IPS-20b (cell line): ENCODE results near the gene CLDN9.
A peak's percentile ranks its signal among the peaks of the same experiment; 100 is the strongest.

Experiments
- H3K27ac ChIP-seq: one replicate; pipeline ENCODE4 v1.5.1; 2013; ENCODE audit warnings: low read length
- H3K27me3 ChIP-seq: 2 replicates; pipeline ENCODE4 v1.6.1; 2013; ENCODE audit warnings: mild to moderate bottlenecking, low read length, inconsistent platforms; ENCODE audit not compliant: insufficient read depth
- H3K36me3 ChIP-seq: 2 replicates; pipeline ENCODE4 v1.6.1; 2013; ENCODE audit warnings: low read depth, mild to moderate bottlenecking, inconsistent platforms, low read length, moderate library complexity; ENCODE audit not compliant: insufficient read depth
- H3K4me1 ChIP-seq: 2 replicates; pipeline ENCODE4 v1.6.1; 2013; ENCODE audit warnings: mild to moderate bottlenecking, control low read depth, inconsistent platforms, low read length, moderate library complexity; ENCODE audit not compliant: insufficient read depth
- H3K4me3 ChIP-seq: 2 replicates; pipeline ENCODE4 v1.5.1; 2013; ENCODE audit warnings: mild to moderate bottlenecking, low read length, inconsistent platforms
- H3K9ac ChIP-seq: 2 replicates; pipeline ENCODE4 v1.6.1; 2013; ENCODE audit warnings: low read depth, mild to moderate bottlenecking, inconsistent platforms, low read length, moderate library complexity
- H3K9me3 ChIP-seq: 2 replicates; pipeline ENCODE4 v1.6.1; 2013; ENCODE audit warnings: mild to moderate bottlenecking, low read depth, low read length, inconsistent platforms; ENCODE audit not compliant: insufficient read depth

CLDN9 gene

DNA sequence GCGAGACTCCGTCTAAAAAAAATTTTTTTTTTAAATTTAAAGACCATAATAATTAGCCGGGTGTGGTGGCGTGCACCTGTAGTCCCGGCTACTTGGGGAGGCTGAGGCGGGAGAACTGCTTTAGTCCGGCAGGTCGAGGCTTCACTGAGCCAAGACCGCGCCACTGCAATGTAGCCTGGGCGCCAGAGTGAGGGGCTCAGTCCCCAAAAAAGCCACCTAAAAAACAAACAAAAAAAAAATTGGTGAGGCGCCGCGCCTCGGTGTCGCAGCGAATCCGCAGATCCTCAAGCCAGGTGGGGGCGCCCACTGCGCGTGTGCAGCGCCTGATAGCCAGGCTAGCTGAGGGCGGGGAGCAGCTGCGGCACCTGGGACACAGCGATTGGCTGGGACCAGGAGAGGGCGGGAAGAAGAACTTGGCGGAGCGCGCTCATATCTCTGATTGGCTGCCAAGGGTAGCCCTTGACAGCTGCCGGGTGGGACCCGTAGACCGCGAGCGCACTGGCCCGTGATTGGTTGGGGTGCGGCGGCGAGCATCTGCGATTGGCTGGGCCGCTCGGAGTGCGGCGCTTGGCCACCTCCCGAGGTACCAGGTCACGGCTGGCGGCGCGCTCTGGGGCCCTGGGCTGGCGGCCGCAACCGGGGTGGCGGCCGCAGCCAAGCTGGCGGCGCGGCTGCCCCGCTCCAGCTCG lies 9.0 kb upstream of the CLDN9 start:
- Histone ChIP-seq H3K36me3 (no peaks in the 10 kb centered on the region), H3K27ac (no peak overlapping the region), H3K9ac (no peak overlapping the region), H3K4me3 (no peak overlapping the region), H3K27me3 (peaks cover 15% of the 10 kb centered on the region; the same call in 1 of the 2 replicates), H3K4me1 (peaks cover 23% of the 10 kb centered on the region), H3K9me3 (no peaks in the 10 kb centered on the region)

DNA sequence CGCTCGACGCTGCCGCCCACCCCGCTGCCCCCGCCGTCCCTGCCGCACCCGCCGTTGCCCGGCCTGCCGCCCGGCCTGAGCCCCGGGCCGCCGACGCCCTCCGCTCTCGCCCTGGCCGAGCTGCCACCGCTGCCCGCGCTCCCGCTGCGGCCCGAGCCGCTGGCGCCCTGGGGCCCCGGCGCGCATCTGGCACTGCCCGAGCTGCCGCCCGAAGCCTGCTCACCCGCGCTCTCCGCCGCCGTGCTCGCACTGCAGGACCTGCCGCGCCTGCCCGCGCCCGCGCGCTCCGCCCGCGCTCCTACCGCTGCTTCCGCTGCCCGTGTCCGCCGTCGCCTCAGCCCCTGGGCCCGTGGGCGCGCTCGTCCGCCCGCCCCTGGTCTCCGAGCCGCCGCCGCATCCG lies 8.4 kb upstream of the CLDN9 start:
- no peak overlapping the region for H3K4me3 ChIP-seq
- no peak overlapping the region for H3K9ac ChIP-seq
- no peaks in the 10 kb centered on the region for H3K36me3 ChIP-seq
- H3K4me1 ChIP-seq = peaks cover 28% of the 10 kb centered on the region
- peaks cover 15% of the 10 kb centered on the region; the same call in 1 of the 2 replicates for H3K27me3 ChIP-seq
- no peak overlapping the region for H3K27ac ChIP-seq
- H3K9me3 ChIP-seq = no peaks in the 10 kb centered on the region

DNA sequence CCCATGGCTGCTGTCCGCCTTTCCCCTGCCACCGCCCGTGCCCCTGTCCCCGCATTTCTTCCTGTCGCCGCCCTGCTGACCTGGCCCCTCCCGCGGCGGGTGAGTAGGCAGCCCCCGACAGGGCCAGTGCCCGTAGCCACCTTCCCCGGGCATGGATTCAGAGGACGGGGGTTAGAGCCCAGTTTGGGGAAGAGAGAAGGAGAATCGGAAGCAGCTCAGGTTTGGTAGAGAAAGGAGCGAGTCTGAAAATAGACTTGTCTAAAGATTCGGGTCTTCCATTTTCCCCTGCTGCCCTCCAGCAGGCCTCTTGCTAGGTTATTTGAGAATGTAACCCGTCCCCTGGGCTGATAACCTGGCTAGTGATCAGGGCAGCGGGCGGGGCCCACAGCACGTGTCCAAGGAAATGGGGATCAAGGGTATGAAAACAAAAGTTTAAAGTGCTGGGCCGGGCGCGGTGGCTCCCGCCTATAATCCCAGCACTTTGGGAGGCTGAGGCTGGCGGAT lies 7.9 kb upstream of the CLDN9 start:
- H3K36me3 ChIP-seq = no peaks in the 10 kb centered on the region
- H3K4me1 ChIP-seq = peaks cover 28% of the 10 kb centered on the region
- H3K27me3 ChIP-seq = peaks cover 15% of the 10 kb centered on the region; the same call in 1 of the 2 replicates
- H3K27ac ChIP-seq = no peak overlapping the region
- no peaks in the 10 kb centered on the region for H3K9me3 ChIP-seq
- H3K9ac ChIP-seq = no peak overlapping the region
- H3K4me3 ChIP-seq = peak overlapping the region; percentile 65

DNA sequence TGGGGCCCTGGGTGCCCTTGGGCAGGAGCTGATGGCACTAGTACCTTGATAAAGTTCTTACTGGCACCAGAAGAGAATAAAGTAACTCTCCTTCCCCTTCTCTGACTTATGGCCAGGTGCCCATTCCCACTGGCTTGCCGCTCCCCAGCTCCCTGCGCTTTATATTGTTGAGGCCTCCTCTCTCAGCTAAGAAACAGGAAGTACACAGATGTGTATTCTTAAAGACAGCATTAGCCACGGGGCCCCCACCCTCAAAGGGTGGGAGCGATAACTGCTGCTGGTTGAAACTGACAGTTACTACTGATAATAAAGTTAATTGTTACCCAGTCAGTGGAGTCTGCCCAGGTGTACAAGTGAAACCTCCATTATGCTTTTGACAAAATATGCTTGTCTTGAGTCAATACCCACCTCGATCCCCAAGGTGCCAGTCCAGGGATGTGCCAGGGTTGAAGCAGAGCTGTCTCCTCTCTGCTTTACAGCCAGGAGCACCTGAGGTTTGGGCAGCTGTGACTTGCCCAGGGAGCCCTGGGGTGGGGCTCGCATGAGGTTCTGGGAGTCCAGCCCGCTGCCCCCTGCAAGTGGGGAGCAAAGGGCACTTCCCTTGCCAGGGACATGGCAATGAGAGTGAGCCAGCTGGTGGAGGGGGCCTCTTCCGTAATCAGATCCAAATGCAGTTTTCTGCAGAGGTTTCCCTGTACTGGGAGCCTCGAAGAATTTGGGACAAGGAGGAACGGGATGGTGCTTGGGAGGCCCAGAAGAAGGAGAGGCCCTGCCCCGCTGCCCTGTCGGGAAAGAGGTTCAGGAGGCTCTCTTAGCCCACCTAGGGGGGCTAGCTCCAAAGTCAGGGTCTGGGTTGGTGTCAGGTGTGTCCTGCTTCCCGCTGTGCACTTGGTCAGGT lies 5.4 kb upstream of the CLDN9 start:
- H3K9me3 ChIP-seq = no peaks in the 10 kb centered on the region
- H3K4me3 ChIP-seq = peak overlapping the region; percentile 63
- H3K27me3 ChIP-seq = peaks cover 25% of the 10 kb centered on the region
- no peaks in the 10 kb centered on the region for H3K36me3 ChIP-seq
- peak overlapping the region; percentile 92 for H3K9ac ChIP-seq
- H3K27ac ChIP-seq = peak overlapping the region; percentile 86
- H3K4me1 ChIP-seq = peaks cover 31% of the 10 kb centered on the region

DNA sequence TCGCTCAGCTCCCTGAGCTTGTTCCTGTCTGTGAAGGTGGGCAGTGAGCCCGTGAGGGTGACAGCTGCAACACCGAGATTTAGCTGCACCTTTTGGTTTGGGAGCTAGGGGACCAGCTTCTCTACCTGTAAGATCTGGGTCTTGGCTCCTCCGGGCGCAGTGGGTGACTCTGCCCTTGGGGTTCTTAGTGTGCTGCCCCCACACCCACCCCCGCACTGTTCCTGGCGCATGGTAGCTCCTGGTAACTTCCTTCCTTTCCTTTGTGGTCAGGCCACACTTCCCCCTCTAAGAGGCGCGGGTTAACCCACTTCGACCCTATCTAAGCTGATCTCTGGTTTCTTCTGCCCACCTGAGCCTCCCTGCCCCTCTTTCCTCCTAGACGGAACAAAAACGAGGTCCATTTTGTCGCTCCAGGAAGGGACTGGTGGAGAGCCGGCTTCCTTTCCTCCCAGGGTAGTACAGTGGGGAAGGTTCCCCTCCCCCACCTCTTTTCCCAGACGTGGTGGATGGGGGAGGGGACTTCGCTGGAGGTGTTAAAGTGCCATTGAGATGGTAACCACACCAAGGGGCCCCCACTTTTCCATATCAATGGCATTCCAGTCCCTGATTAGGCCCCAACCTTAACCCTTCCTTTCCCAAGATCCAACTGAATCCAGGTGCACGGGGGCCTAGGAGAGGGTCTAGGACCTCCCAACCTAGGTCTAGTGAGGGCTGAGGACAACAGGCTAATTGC lies 4.6 kb upstream of the CLDN9 start:
- H3K27me3 ChIP-seq = peaks cover 34% of the 10 kb centered on the region
- no peaks in the 10 kb centered on the region for H3K36me3 ChIP-seq
- H3K4me3 ChIP-seq = peak overlapping the region; percentile 63
- H3K27ac ChIP-seq = peak overlapping the region; percentile 94
- peak overlapping the region; percentile 92 for H3K9ac ChIP-seq
- H3K9me3 ChIP-seq = no peaks in the 10 kb centered on the region
- peaks cover 34% of the 10 kb centered on the region for H3K4me1 ChIP-seq

DNA sequence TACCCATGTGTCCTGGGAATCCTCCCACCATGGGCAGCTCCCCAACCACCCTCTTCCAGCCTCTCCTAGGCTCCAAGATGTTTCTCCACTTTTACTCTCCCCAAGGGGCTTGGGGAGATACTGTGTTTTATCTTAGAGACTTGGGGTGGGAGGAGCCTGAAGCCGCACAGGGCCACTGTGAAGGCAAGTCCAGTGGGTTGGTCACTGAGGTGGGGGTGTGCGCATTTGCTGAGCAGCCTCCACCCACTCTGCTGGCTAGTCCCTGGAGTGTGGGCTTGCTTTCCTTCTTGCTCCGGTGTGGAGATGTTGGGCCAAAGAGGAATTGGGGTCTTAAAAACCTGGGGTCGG lies 4.1 kb upstream of the CLDN9 start:
- Histone ChIP-seq H3K9me3 (no peaks in the 10 kb centered on the region), H3K27ac (peak overlapping the region; percentile 94), H3K36me3 (no peaks in the 10 kb centered on the region), H3K4me3 (peak overlapping the region; percentile 63), H3K27me3 (peaks cover 39% of the 10 kb centered on the region), H3K4me1 (peaks cover 37% of the 10 kb centered on the region), H3K9ac (peak overlapping the region; percentile 83)

DNA sequence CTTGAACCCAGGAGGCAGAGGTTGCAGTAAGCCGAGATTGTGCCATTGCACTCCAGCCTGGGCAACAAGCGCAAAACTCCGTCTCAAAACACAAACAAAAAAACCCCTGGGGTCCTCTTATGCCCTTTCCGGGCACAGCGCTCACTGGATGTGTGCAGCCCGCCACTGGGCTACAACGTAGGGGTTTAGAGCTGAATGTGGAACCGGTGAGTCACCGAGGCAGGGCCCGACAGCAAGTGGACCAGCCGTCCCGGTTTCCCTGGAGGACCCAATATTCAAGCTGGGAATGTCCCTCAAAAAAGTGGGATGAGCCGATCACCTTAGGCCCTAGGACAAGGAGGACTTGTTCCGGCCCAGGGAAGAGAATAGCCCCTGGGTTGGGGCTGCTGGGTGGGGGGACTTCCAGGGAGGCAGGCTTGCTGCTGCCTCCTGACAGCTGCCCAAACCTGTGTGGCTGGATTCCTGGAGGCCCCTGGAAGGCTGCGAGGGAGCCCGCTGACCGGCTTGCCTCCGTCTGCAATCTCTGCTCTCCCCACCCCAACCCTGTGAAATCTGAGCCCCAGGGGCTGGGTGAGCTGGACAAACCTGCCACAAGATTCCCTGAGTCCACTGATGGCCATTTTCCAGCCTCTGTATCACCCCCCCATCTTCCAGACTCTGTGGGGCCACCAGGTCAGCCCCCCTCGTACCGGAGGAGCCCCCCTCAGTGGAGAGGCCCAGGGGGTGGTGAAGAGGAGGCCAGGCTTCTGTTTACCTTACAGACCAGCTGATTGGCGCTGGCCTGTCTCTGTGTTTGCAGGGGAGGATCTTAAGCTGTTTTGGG lies 2.9 kb upstream of the CLDN9 start:
- Histone ChIP-seq H3K9ac (peak overlapping the region; percentile 83), H3K36me3 (peaks cover 6% of the 10 kb centered on the region), H3K27ac (peak overlapping the region; percentile 94), H3K9me3 (no peaks in the 10 kb centered on the region), H3K4me3 (peak overlapping the region; percentile 63; the same call in 1 of the 2 replicates), H3K4me1 (peaks cover 42% of the 10 kb centered on the region), H3K27me3 (peaks cover 42% of the 10 kb centered on the region)

DNA sequence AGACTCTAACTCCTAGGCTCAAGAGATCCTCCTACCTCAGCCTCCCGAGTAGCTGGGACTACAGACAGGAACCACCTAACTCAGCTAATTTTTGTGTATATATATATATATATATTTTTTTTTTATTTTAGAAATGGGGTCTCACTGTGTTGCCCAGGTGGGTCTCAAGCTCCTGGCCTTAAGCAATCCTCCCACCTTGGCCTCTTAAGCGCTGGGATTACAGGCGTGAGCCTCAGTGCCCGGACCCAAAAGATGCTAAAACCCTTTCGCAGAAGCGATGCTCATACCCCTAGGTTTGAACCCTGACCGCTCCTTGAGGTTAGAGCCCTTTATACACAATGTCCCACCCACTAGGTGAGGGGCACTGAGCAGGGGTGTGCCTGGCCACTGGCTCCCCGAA lies 2.2 kb upstream of the CLDN9 start:
- Histone ChIP-seq H3K36me3 (peaks cover 13% of the 10 kb centered on the region), H3K27me3 (peaks cover 39% of the 10 kb centered on the region)

DNA sequence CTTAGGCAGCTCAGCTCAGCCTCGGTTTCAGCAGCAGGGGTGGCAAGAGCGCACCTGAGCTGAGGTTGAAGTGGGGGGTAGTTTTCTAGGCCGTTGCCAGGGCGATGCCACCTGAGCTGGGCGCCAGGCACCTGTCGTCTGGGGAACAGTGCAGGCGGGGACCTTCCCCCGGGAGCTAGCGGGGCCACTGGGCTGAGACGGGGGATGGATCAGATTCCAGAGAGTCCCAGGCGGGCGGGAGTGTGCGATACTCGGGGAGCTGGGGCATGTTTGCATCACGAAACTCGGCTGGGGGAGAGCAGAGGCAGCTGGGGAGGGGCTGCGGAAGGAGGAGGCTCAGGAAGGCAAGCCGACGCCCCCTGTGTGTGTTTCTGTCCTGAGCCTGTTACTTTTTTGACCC lies 477 bp upstream of the CLDN9 start:
- H3K27me3 ChIP-seq = peaks cover 34% of the 10 kb centered on the region
- peaks cover 22% of the 10 kb centered on the region for H3K36me3 ChIP-seq
- H3K9ac ChIP-seq = peak overlapping the region; percentile 26; the same call in 1 of the 2 replicates
- H3K9me3 ChIP-seq = no peaks in the 10 kb centered on the region
- H3K27ac ChIP-seq = no peak overlapping the region
- peak overlapping the region; percentile 59 for H3K4me3 ChIP-seq
- H3K4me1 ChIP-seq = peaks cover 37% of the 10 kb centered on the region

More for the DNA sequence above, 2.2 kb upstream of the CLDN9 start:
- Histone ChIP-seq H3K27ac (no peak overlapping the region), H3K9me3 (no peaks in the 10 kb centered on the region), H3K4me3 (no peak overlapping the region), H3K4me1 (peaks cover 45% of the 10 kb centered on the region), H3K9ac (peak overlapping the region; percentile 83; the same call in 1 of the 2 replicates)

DNA sequence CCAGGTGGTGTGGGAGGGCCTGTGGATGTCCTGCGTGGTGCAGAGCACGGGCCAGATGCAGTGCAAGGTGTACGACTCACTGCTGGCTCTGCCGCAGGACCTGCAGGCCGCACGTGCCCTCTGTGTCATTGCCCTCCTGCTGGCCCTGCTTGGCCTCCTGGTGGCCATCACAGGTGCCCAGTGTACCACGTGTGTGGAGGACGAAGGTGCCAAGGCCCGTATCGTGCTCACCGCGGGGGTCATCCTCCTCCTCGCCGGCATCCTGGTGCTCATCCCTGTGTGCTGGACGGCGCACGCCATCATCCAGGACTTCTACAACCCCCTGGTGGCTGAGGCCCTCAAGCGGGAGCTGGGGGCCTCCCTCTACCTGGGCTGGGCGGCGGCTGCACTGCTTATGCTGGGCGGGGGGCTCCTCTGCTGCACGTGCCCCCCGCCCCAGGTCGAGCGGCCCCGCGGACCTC lies 798 bp downstream of the CLDN9 start:
- peaks cover 30% of the 10 kb centered on the region for H3K4me1 ChIP-seq
- no peak overlapping the region for H3K27ac ChIP-seq

More for the DNA sequence above, 798 bp downstream of the CLDN9 start:
- no peak overlapping the region for H3K9ac ChIP-seq
- peaks cover 22% of the 10 kb centered on the region for H3K36me3 ChIP-seq
- no peak overlapping the region; the same call in 1 of the 2 replicates for H3K4me3 ChIP-seq
- H3K9me3 ChIP-seq = no peaks in the 10 kb centered on the region
- H3K27me3 ChIP-seq = peaks cover 32% of the 10 kb centered on the region
